Adrenal gland (tissue), 5 donors: ENCODE measurements around the gene PDE3A.

ENCODE experiments used
- CTCF ChIP-seq, 6 experiments: fragments of 450-650 bp in 4 of 6; fragments of 200-600 bp in 2 of 6; sonication (generic) in 1 of 6; IDR thresholded peaks; 1 replicate in 5 of 6; 2 replicates in 1 of 6; pipeline versions ENCODE4 v1.5.1 to v1.8.0; 2016 to 2021; ENCODE audit warnings: antibody characterized with exemption in 6 of 6, mild to moderate bottlenecking in 2 of 6, moderate library complexity in 1 of 6
- POLR2A ChIP-seq, 2 donors: fragments of 450-650 bp; IDR thresholded peaks; one replicate each; pipeline ENCODE4 v1.6.1; 2017; ENCODE audit warnings: antibody characterized with exemption in 2 of 2, mild to moderate bottlenecking in 2 of 2, moderate library complexity in 1 of 2
- donor health status: DM: no; HTN: no; CAD: no.

- TF ChIP-seq CTCF (IDR thresholded peaks at IDR 0.05) (no peak), POLR2A (IDR thresholded peaks at IDR 0.05) (no peak)
Observed at GRCh38 chr12:20459920-20460319, 91.6 kb downstream of the PDE3A start.
